Breast epithelium (tissue), 4 donors: Measurements from ENCODE around the gene TRMT1. TPM values are rescaled to one million over a fixed set of nuclear protein-coding genes. Genes with fewer than 3 reads are reported as not detected.

ENCODE experiments used
- DNase-seq, 2 donors: peaks; one replicate each; pipeline ENCODE4 v3.0.0-alpha.2; 2019; ENCODE audit warnings: low spot score in 2 of 2
- H3K27ac ChIP-seq, 2 donors: fragments of 200-600 bp; sonication (generic) in 1 of 2; one replicate each; pipeline ENCODE4 v1.5.1; 2016 to 2019; ENCODE audit warnings: mild to moderate bottlenecking in 1 of 2
- H3K27me3 ChIP-seq, 2 donors: fragments of 200-600 bp; sonication (generic) in 1 of 2; one replicate each; pipeline versions ENCODE4 v1.5.1 to v1.6.0; 2017 to 2019; ENCODE audit warnings: control low read depth in 1 of 2, mild to moderate bottlenecking in 1 of 2
- H3K36me3 ChIP-seq: fragments of 200-600 bp; one replicate; pipeline ENCODE4 v1.5.1; 2019
- H3K4me1 ChIP-seq, 2 donors: fragments of 200-600 bp; sonication (generic); one replicate each; pipeline ENCODE4 v1.5.1; 2016 to 2019; ENCODE audit warnings: control low read depth in 1 of 2
- H3K4me3 ChIP-seq, 3 donors: fragments of 200-600 bp; sonication (generic); 1 replicate in 2 of 3; 2 replicates in 1 of 3; pipeline ENCODE4 v1.5.1; 2016 to 2019; ENCODE audit warnings: mild to moderate bottlenecking in 3 of 3, moderate library complexity in 2 of 3
- H3K9me3 ChIP-seq, 2 donors: fragments of 200-600 bp; sonication (generic) in 1 of 2; one replicate each; pipeline ENCODE4 v1.5.1; 2016 to 2019; ENCODE audit warnings: control low read depth in 1 of 2
- CTCF ChIP-seq, 3 donors: fragments of 450-650 bp; IDR thresholded peaks; one replicate each; pipeline ENCODE4 v1.5.1; 2016 to 2017; ENCODE audit warnings: antibody characterized with exemption in 3 of 3, mild to moderate bottlenecking in 3 of 3, moderate library complexity in 3 of 3
- POLR2A ChIP-seq: fragments of 450-650 bp; IDR thresholded peaks from one replicate; pipeline ENCODE4 v1.6.1; 2016; ENCODE audit warnings: antibody characterized with exemption, mild to moderate bottlenecking, moderate library complexity
- POLR2AphosphoS5 ChIP-seq, 3 donors: sonication (generic); formaldehyde crosslinking; IDR thresholded peaks; one replicate each; pipeline ENCODE4 v1.6.1; 2017; ENCODE audit warnings: antibody characterized with exemption in 3 of 3
- intact Hi-C: fragments of 100-400 bp; cut with DNase I; formaldehyde crosslinking; loops from one replicate; pipeline ENCODE4 v1.15.1; 2023; ENCODE audit warnings: low total_unique reads
- total RNA-seq, 3 donors: library from RNA; depleted of rRNA; stranded (reverse); fragments of >200 nt; gene quantifications; one replicate each; pipeline ENCODE4 v1.1.0, GENCODE V29; 2016

The TRMT1 gene
- total RNA-seq, 3 donors from 2014 or later, result 29.7 to 37.4 (median 31.7) TPM

GRCh38 chr19:13104848-13105711 lies 11.5 kb downstream of the TRMT1 start:
- no peak for DNase-seq
- H3K36me3 ChIP-seq, result no peaks in the 10 kb centered on the region
- no peaks in the 10 kb centered on the region for H3K9me3 ChIP-seq
- no peaks in the 10 kb centered on the region for H3K27me3 ChIP-seq
- no peak for TF ChIP-seq POLR2AphosphoS5 (IDR thresholded peaks at IDR 0.05)
- no peak for TF ChIP-seq POLR2A
- no peak for TF ChIP-seq CTCF (IDR thresholded peaks at IDR 0.05)
- H3K4me3 ChIP-seq, result peak overlapping the region; percentile 14 to 49 (median 26)
- peaks cover 0 to 4% of the 10 kb centered on the region in 2 donors for H3K4me1 ChIP-seq
- intact Hi-C loops, result no loop called here
- H3K27ac ChIP-seq, result peak overlapping the region in 1 of 2 donors; percentile 36

GRCh38 chr19:13104360-13104847 lies 12.1 kb downstream of the TRMT1 start:
- Histone ChIP-seq H3K4me3 (peak overlapping the region; percentile 14 to 49 (median 26)), H3K36me3 (no peaks in the 10 kb centered on the region), H3K27ac (peak overlapping the region in 1 of 2 donors; percentile 36), H3K27me3 (no peaks in the 10 kb centered on the region), H3K4me1 (peaks cover 0 to 4% of the 10 kb centered on the region in 2 donors), H3K9me3 (no peaks in the 10 kb centered on the region)
- intact Hi-C loops, result no loop called here
- no peak for DNase-seq
- TF ChIP-seq POLR2AphosphoS5 (IDR thresholded peaks at IDR 0.05) (peak; percentile 65 to 94 (median 92)), CTCF (IDR thresholded peaks at IDR 0.05) (peak; percentile 16 to 50 (median 48)), POLR2A (no peak)

GRCh38 chr19:13103581-13104359 lies 12.8 kb downstream of the TRMT1 start:
- Histone ChIP-seq H3K4me1 (peaks cover 0 to 4% of the 10 kb centered on the region in 2 donors), H3K9me3 (no peaks in the 10 kb centered on the region), H3K36me3 (no peaks in the 10 kb centered on the region), H3K4me3 (peak overlapping the region in 2 of 3 donors; percentile 14 to 49), H3K27ac (peak overlapping the region; percentile 62 to 76), H3K27me3 (no peaks in the 10 kb centered on the region)
- intact Hi-C loops, result no loop called here
- no peak for TF ChIP-seq CTCF (IDR thresholded peaks at IDR 0.05)
- DNase-seq, result no peak

- Histone ChIP-seq H3K27ac (peak within 1 kb of the TSS; percentile 62 to 76), H3K9me3 (no peaks in the 10 kb centered on the region), H3K27me3 (no peaks in the 10 kb centered on the region), H3K36me3 (no peaks in the 10 kb centered on the region), H3K4me1 (peaks cover 0 to 4% of the 10 kb centered on the region in 2 donors), H3K4me3 (peak within 1 kb of the TSS; percentile 41 to 59 (median 52))
- intact Hi-C loops, result no loop called here
- no peak for DNase-seq
- TF ChIP-seq POLR2AphosphoS5 (IDR thresholded peaks at IDR 0.05) (peak in 2 of 3 donors; percentile 39 to 87), POLR2A (no peak)
These were observed 13.6 kb downstream of the TRMT1 start, which contains the start of gene LYL1 for GRCh38 chr19:13102666-13103580. Gene LYL1, minus strand, starts transcription at chr19:13102858. Its CDS starts 1,687 bp downstream, at chr19:13101171.

GRCh38 chr19:13102416-13102665 lies 14.2 kb downstream of the TRMT1 start:
- Histone ChIP-seq H3K36me3 (no peaks in the 10 kb centered on the region), H3K9me3 (no peaks in the 10 kb centered on the region), H3K27me3 (no peaks in the 10 kb centered on the region), H3K4me1 (peaks cover 0 to 4% of the 10 kb centered on the region in 2 donors), H3K4me3 (peak overlapping the region; percentile 41 to 59 (median 52)), H3K27ac (peak overlapping the region; percentile 62 to 76)
- intact Hi-C loops, result no loop called here
- DNase-seq, result no peak
- TF ChIP-seq POLR2AphosphoS5 (IDR thresholded peaks at IDR 0.05), result no peak
- TF ChIP-seq POLR2A, result no peak
- TF ChIP-seq CTCF (IDR thresholded peaks at IDR 0.05), result no peak
